NOMO-1 (cell line): ENCODE data around the gene WDPCP.
"Not testable (repeated sequence)": the region's sequence is repeated elsewhere in the genome, so short reads cannot be mapped to it uniquely, and the experiment has no call there.

Source experiments
- DNase-seq, 2 experiments: peaks; one replicate each; lab custom pipeline; 2025; ENCODE audit not compliant: unreplicated experiment in 2 of 2; lab: John Stamatoyannopoulos, UW

The WDPCP gene

DNA sequence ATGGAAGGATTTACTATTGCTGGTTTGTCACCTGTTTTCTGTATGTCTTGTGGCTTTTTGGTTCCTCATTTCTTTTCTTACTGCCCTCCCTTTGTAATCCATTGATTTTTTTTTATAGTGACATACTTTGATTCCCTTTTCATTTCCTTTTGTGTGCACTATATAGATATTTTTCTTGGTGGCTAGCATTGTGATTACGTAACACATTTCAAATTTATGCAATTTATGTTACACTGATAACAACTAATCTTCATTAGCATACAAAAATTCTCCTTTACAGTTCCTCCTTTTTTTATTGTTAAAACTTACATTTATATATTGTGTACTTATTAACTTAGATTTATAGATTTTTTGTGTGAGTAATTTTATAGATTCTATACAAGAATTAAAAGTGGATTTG lies 457.1 kb downstream of the WDPCP start:
- no peak for DNase-seq

DNA sequence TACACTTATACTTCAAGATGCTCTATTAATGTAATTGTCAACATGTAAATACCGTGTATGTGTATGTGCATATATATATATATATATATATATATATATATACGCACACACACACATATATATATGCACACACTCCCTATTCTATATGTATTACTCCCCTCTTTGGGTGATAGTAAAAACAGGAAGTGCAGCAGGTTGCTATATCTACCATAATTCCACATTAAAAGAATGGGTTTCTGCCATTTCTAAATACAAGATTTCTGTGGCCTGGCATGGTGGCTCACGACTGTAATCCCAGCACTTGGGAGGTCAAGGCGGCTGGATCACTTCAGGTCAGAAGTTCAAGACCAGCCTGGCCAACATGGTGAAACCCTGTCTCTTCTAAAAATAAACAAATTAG lies 460.7 kb downstream of the WDPCP start:
- no peak for DNase-seq

DNA sequence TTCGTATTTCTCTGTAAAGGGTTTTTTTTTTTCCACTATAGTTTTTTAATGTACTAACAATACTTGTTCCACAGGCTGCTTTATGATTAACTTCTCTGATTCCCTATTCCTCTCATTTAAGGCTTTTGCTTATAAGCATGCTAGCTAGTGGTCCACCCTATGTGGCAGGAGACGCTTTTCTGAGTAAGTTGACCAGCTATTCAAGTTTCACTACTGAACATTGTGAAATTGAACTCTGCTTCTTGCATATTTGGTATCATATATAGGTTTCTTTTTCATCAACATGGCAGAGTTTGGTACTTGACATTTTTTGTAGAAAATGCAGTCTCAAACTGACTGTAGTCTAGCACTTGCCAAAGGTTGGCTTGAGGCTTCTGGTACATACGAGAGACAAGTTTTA lies 463.4 kb downstream of the WDPCP start:
- no peak for DNase-seq

DNA sequence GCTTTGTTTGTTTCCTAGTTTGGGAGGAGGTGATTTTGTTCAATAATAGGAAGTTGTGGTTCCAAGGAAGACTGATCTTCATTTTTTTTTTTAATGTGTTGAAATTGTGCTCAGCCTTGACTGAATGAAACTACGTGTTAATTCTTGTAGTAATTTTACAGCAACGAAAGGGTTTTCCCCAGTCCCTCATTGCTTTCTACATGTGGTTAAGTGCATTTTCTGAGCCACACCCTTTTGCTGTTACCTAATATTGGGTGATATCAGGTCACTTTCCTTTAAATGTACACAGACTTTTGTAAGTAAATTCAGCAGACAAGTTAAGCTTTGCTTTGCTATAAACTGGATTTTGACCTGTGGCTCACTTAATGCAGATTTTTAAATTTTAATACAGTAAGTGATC lies 464.1 kb downstream of the WDPCP start:
- DNase-seq = peak; percentile 68 to 84

DNA sequence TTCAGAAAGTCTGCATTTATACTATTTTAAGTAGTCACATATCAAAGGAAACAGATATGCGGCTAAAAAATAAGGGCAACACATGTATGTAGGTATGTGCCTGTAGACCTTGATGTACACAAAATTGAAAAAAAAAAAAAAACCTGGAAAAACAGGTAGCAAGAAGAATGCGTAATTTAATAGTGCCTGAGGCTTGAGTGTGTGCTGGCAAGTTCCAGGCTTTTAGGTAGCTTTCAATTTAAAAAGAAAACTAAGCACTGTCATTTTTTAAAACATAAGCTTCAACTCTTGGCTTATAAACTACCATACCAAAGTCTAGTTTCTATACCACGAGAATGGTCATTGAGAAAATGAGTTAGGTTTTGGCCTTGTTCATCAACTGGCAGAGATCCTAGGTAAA lies 465.4 kb downstream of the WDPCP start:
- no peak for DNase-seq

DNA sequence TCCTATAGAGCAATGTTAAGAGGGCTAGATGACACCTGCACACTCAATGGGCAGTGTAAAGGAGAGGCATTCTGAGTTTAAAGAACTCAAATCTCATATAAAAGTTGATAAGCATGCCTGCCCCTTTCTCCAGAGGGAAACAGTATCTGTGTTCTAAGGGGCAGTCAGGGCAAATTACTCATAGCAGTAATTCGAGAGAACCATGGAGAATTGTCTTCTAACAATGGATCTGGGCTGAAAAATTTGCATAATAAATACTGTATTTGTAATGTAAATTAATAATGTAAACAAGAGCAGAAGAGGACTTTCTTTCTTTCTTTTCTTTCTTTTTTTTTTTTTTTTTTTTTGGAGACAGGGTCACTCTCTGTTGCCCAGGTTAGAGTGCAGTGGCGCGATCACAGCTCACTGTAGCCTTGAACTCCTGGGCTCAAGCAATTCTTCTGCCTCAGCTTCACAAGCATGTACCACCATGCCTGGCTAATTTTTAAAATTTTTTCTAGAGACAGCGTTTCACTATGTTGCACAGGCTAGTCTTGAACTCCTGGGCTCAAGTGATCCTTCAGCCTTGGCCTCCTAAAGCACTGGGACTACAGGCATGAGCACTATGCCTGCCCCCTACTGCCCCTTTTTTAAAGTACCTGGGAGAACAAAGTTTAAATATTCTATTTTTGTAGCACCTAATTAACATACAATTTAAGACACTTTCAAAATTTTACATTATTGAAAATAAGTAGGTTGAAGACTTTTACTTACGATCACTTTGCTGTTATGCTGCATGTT lies 467.0 kb downstream of the WDPCP start:
- no peak for DNase-seq

DNA sequence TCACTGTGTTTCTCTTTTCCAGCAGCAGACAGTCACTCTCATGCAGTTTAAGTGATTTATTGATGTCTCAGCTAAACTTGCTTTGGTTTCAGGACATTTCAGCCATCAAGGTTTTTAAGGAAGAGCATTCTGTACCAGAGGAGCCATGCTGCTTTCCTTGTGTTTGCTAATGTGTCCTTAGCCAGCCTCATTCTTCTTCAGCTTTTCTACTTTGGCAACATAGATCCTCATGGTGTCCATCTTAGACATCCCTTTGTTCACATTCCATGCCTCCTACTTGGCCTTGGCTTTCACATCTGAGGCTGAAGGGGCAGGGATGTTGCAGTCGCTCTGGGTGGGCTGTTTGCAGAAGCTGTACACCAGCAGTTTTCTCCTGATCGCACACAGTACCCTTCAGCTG lies 469.5 kb downstream of the WDPCP start:
- no peak for DNase-seq

DNA sequence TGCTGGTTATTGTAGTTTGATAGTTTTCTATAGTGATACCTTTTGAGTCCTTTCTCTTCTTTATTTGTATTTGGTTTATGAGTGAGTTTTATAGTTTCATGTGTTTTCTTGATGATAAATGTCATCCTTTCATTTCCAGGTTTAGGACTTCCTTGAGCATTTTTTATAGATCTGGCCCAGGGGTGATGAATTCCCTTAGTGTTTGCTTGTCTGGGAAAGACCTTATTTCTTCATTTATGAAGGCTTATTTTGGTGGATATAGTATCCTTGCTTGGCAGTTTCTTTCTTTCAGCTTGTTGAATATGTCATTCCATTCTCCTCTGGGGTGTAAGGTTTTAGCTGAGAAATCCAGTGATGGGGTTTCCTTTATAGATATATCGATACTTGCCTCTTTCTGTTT lies 483.8 kb downstream of the WDPCP start:
- no peak for DNase-seq

DNA sequence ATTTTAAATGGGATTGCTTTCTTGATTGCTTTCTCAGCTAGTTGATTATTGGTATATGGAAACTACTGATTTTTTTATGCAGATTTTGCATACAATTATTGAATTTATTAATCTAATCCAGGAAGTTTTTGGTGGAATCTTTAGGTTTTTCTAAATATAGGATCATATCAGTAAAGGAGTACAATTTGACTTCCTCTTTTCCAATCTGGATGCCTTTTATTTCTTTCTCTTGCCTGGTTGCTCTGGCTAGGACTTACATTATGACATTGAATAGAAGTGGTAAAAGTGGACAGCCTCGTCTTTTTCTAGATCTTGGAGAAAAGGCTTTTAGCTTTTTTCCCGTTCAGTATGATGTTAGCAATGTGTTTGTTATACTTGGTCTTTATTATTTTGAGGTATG lies 486.3 kb downstream of the WDPCP start:
- DNase-seq = no peak

DNA sequence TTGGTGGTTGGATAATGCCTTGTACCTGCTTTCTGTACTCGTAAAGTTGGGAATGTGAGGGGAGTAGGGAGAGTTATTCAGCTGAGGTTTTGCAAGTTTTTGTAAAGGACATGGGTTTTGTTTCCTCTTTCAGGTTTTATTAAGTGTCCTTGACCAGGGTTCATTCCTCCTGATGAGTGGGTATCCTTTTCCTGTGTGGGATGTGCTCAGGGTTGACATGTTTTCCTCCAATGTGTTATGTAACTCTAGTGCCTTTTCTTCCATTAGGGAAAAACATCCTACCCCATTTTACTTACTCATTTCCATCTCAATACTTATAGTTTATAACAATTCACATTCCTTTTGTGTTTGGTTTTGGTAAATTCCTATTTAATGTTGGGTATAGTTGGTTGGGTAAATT lies 489.2 kb downstream of the WDPCP start:
- DNase-seq = no peak

DNA sequence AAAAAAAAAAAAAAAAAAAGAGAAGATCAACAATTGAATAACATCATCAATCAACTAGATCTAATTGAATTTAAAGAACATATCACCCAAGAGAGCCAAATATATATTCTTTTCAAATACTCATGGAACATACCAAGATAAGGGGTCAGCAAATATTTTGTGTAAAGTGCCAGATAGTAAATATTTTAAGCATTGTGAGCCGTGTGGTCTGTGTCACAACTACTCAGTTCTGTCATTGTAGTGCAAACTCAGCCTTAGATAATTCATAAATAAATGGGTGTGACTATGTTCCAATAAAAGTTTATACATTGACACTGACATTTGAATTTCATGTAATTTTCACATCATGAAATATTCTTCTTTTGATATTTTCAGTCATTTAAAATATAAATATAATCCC lies 491.8 kb downstream of the WDPCP start:
- DNase-seq = no peak

DNA sequence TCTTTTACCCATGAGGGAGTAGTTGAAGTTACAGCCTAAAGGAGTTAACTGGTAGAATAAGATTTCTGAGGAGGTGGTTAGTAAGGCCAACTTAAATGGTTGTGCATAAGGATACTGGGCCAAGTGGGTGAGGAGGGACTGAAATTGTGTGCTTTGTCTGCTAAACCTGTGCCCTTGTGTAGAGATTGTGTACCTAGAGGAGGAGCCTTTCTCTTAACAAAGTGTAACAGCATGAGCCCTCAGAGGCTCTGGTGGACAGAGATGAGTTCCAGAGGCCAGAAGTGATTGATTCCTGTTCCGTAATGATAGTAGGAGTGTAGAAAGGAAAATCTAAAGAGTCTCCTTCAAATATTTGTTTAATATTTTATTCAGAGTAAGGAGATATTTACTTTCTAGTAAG lies 494.8 kb downstream of the WDPCP start:
- DNase-seq = no peak

DNA sequence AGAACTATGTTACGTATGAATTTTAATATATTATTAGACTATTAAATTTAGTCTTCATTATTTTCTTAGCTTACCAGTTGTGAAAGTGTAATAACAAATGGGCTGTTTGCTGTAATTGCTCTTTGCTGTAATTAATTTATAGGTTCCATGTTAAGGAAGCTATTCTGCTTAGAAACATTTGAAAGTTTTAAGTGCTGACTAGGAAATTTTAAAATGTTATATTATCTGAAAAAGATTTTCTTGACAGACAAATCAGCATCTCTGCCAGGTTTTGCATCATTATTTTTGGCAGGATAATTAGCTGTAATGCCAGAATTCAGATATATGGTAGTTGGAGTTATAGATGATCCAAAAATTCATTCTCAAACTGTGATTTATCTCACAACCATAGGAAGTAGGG lies 495.4 kb downstream of the WDPCP start:
- no peak for DNase-seq

DNA sequence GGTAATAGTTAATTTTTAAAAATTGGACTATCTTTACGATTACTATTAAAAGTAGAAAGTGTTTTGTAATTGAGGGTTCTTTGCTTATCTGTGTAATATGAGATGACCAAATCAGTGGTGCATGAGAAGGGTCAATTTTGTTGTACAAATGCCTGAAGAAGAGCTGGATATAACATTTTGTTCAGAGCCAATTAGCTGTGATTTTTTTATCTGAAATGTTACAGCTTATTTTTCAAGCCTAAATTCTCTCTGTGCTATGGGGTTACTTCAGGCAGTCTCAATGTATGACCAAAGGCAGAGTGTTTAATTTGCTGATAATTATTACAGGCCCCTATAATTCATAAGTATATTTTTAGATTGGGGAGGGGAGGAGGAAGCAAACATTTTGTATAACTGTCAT lies 495.9 kb downstream of the WDPCP start:
- DNase-seq = no peak

DNA sequence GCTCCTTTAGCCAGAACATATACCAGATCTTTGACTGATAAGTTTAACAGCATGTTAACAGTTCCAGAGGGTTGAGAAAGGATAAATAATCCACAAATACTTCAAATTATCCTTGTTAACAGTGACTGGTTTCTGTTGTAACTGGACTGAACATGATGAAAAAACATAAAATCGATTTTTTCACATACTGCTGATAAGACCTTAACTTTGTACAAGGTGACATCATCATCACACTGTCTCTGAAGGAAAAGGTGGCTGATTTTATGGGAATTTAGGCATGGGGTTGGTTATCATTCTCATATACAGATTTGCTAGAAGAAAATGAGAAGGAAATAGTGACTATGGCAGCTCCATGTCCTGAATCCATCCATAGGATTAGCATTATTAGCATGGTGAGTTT lies 501.6 kb downstream of the WDPCP start:
- no peak for DNase-seq

DNA sequence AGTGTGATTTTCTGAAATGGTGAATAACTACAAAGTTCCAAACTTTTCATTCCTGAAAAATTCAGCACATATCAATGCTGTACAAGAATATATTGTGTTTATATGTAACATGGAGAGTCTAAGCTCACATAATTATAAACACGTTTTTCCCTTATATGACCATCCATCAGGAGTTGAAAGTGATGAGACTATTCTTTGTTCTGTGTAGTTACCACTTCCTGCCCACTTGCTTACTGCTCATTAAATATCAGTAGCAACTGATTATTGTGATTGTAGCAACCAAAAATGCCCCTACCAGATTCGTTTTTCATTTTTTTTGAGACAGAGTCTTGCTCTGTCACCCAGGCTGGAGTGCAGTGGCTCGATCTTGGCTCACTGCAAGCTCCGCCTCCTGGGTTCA lies 506.9 kb downstream of the WDPCP start:
- no peak for DNase-seq

DNA sequence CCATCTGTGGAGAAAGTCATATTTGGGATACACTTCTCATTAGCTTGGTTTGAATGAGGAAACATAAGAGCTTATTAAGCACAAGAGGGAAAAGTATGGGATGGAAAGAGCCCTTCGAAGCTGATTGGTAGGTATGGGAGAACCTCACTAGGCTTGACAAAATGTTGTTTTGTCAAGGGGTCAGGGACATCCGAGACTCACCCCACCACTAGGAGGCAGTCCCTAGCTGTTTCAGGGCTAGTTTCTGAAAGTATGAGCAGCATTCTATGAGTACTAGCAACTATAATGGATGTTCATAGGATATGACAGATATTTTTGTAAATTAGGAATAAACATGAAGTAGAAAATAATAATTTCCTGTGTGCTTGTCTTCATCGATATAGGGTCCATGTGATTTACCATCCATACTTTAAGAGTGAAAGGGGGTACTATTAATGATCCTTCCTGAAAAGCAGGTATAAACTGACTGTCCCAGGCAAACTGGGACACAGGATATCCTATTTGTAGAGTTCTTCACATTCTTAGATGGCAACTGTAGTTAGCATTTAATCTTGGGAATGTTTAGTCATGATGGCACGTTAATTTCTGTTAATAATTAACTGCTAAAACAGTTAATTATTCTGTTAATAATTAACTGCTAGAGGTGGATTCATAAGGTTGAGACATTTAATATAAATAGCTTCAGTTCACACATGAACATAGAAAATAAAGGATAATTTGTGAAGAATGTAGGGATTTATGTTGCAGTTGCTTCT lies 509.2 kb downstream of the WDPCP start:
- DNase-seq = peak in 1 of 2 experiments; percentile 32

DNA sequence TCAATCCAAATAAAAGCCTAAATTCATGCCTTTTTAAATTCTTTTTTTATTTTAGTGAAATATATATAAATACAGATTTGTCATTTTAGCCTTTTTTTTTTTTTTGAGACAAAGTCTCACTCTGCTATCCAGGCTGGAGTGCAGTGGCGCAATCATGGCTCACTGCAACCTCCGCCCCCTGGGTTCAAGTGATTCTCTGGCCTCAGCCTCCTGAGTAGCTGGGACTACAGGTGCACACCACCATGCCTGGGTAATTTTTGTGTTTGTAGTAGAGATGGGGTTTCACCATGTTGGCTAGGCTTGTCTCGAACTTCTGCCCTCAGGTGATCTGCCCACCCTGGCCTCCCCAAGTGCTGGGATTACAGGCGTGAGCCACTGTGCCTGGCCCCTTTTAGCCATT lies 513.9 kb downstream of the WDPCP start:
- DNase-seq = not testable (repeated sequence)

DNA sequence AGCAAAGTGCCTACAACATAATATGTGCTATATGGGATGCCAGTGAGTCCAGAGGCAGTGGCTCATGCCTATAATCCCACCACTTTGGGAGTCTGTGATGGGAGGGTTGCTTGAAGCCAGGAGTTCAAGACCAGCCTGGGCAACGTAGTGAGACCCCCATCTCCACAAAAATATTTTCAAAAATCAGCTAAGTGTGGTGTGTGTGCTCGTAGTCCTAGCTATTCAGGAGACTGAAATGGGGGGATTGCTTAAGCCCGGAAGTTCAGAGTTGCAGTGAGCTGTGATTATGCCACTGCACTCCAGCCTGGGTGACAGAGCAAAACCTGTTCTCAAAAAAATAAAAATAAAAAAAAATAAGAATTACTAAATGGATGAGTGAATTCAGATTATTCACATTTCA lies 514.3 kb downstream of the WDPCP start:
- DNase-seq = peak in 1 of 2 experiments; percentile 15

DNA sequence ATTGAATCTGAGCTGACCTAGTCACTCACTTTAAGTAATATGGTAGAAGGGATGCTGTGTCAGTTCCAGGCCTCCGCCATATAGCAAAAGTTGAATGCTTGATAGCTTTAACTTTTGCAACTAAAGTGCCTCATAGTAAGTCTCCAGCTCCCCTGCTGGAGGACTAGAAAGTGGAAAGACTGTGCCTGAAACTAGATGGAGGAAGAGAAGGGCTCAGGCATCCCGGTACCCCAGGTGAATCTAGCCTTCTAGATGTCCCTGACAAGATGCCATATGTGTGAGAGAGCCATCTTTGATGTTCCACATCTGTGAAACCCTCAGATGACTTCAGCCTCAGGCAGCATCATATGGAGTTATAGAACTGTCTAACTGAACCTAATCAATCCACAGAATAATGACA lies 516.6 kb downstream of the WDPCP start:
- DNase-seq = no peak
